GM19043 (cell line): ENCODE data around the gene ACTBL2.

Experiments
- ATAC-seq: cut with Tn5 transposase; IDR thresholded peaks from one replicate; pipeline ENCODE4 v1.9.1; 2021; ENCODE audit warnings: low read depth; ENCODE audit not compliant: unreplicated experiment

ACTBL2 gene

GRCh38 chr5:57450991-57451876 lies 31.4 kb downstream of the ACTBL2 start:
- ATAC-seq: no peak

- no peak for ATAC-seq
Observed at GRCh38 chr5:57448751-57449150, 33.9 kb downstream of the ACTBL2 start.

DNA sequence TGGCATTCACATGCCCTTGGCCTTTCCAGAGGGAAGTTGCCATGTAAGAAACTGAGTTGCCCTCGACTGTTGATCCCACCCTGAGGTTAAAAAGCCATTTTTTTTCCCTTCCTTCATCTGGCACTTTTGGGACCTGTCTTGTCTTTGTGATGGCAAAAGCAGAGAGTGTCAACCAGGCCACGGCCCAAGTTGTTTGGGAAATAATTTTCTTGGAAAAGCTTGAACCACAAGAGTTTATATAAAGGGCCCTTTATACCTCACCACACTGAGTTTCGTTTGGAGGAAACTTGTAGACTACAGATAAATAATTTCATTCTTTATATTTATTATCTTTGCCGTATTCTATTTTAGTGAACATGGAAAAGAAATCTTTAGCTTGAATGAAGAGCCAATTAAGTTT lies 34.3 kb downstream of the ACTBL2 start:
- no peak for ATAC-seq

DNA sequence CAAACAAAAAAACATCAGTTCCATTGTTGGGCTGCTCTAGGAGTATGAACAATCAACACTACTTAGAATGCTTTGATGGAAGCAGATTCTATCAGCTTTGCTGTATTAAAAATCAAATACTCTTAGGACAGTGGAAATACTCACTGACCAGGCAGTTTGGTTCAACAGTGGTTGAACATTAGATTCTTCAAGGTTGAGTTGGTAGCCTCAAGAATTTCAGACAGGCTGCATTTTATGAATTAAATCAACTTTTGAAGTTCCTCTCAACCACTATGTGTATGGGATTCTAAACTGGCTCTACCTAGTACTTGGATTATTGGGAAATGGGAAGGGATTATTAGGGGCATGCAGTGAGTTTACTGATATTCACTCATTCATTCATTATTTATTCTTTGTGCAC lies 35.0 kb downstream of the ACTBL2 start:
- no peak for ATAC-seq

DNA sequence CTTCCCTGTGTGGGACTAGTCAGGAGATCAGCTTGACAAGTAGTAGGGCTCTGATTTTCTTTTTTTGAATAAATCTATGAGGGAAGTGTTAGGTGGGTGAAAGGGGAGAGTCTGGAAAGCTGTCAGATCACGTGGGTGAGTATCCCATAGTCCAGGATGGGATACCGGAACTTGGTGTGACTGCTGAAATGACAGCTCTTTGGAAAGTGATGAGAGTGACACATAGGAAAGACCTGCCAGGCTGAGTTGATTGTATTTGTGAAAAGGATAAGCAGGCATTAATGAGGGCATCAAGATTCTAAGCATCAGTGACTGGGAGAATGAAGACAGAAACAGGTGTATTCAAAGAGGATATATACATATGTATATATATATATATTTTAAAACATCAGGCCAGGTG lies 35.6 kb downstream of the ACTBL2 start:
- no peak for ATAC-seq

DNA sequence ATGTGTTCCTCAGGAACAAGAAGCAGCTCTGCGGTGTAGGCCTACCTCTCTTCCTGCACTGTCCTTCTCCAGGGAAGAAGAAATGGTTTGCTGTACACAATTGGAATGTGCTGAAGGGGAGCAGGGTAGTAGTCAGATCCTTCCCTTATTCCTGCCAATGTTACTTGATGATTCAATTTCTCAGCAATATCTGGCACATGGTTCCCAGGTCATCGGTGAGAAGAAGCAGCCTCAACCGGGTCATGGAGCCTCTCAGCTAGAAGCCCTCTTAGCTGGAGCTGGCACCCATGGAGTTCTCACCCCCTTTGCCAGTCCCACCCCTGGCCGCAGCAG lies 36.9 kb downstream of the ACTBL2 start:
- no peak for ATAC-seq

- ATAC-seq: no peak
Observed at GRCh38 chr5:57445006-57445704, 37.5 kb downstream of the ACTBL2 start.

DNA sequence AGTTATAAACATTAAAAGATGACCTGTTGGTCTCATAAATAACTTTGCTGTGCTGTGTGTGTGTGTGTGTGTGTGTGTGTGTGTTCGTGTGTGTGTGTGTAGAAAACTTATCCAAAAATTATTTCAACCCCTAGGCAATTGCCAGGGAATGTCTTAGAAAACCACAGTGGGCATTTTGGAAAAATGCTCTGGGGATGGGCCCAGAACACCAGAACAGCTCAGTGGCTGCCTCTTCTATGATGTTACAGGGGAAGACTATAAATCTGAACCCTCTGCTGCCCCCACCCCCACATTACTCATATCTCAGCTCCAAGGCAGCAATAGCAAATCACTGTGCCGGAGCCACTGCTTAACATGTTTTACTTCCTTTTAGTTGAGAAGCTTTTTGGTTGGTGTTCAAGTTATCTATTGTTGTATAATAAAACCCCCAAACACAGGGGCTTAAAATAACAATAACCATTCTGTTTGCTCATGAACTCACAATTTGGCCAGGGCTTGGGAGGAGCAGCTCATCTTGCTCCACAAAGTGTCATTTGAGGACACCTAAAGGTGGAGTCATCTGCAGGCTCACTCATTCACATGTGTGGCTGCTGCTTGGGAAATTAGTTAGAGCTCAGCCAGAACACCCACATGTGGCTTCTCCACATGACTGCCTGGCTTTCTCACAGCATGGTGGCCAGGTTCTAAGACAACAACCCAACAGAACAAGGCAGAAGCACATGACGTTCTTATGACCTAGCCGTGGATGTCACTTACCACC lies 40.4 kb downstream of the ACTBL2 start:
- ATAC-seq: no peak

DNA sequence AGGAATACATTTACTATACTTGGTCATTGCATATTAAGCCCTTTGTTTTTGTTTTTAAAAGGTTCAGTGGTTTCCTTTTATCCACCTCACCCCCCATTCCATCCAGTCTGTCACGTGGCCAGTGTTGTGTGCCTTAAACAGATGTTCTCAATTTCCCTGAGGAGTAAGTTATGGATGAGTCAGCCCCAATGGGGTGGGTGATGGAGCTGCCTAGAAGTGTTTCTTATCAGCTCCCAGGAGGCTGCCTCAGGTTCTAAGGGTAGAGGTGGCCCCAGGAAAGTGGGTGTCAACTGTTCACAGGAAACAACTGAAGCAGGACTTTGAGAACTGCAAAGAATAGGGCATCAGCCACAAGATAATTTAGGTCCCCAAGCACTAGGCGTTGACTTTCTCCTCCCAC lies 41.1 kb downstream of the ACTBL2 start:
- ATAC-seq: no peak

DNA sequence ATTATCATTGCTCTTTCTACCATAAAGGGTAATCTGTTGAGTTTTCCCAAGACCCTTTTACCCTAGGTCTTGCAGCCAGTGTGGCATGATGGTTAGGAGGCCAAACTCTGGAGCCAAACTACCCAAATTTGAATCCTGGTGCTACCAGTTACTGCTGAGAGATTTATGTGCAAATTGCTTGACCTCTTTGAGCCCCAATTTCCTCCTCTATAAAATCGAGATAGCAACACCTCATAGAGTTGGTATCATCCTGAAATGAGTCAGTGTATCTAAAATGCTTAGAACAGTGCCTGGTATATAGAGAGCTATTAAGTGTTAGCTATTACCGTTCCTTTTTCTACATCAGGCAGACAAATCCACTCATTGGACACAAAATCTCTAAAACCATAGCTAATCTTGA lies 43.0 kb downstream of the ACTBL2 start:
- ATAC-seq: no peak

DNA sequence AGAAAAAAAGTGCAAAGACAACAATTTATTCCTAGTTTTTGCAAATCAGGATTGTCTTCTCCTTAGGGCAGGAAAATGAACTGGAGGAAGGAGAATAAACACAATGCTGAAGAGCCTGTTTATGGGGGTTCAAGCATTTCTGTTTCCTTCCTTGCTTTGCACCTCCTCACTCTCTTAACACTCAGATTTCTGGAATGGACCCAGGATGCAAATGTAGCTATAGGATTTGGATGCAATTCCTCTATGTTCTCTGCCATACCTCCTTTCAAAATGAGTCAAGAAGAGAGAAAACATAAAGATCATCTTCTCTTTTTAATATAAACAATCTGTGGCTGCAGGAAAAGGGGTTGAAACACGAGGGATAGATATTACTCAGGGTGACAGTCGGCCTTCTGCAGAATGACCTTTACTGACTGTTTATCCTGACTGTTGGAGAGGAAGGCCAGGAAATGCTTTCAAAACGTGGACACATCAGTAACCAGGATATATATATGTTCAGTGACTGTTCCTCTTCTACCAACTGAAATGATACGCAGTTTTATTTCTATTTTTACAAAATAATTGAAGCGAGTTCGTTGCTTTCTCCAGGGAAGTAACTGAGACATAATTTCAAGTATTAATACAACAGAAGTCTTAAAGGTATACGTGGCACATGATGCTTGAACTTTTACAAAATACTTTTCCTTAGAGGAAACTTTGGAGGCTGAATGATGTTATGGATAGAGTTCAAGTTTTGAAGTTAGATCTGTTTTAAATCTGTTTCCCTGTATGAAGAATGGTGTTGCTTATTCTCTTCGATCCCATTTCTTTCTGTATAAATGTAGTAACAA lies 44.4 kb downstream of the ACTBL2 start:
- ATAC-seq: no peak

GRCh38 chr5:57436586-57436985 lies 46.0 kb downstream of the ACTBL2 start:
- no peak for ATAC-seq

GRCh38 chr5:57435701-57436134 lies 46.9 kb downstream of the ACTBL2 start:
- no peak for ATAC-seq

DNA sequence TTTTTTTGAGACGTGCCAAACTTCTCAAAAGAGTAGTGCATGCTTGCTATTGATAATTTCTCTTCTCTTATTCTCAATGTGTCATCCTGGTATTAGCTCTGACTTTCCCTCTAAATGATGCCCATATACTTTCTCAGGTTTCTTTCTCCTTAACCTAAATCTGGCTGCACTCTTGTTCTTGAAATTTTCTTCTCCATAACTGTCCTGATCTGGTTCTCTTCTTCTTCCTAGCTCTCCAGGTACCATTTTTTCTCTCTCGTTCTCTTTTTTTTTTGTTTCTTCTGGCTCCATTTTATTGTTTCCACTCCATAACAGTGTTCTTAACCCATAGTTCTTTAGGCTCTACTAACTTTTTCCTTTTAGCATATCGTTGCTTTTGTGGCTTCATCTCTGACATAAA lies 47.9 kb downstream of the ACTBL2 start:
- ATAC-seq: no peak

- ATAC-seq: no peak
Observed at GRCh38 chr5:57434227-57434640, 48.4 kb downstream of the ACTBL2 start.

- ATAC-seq: no peak
Observed at GRCh38 chr5:57432876-57433275, 49.7 kb downstream of the ACTBL2 start.

DNA sequence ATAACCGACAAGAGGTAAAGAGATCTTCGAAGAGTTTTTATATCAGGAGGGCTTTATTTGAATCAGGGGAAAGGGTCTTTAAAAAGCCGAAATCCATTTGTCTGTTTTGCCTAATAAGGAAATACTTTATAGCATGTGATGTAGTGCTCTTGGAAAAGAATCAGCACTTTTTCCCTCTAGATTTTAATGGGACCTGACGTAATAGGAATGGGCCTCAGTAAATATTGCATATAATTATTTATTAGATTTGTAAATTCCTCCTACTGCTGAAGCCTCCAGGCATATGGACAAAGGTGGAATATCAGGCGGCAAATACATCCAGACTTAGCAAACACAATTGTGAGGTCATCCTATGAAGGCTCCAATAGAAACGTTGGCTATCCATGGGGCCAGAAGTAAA lies 50.9 kb downstream of the ACTBL2 start:
- no peak for ATAC-seq
